HL-60 (cell line): ENCODE results near the gene ROR2.

Experiments
- DNase-seq, 2 experiments: peaks; one replicate each; pipeline ENCODE4 v3.0.0-alpha.2; 2010 to 2020; ENCODE audit warnings: low read depth in 1 of 2, low spot score in 1 of 2
- H3K27ac ChIP-seq: fragments of 250-450 bp; sonication (Bioruptor Pico); replicated peaks from 2 replicates; pipeline ENCODE4 v1.5.1; 2020; ENCODE audit warnings: mild to moderate bottlenecking, moderate library complexity
- H3K27me3 ChIP-seq: fragments of 250-450 bp; sonication (Bioruptor Pico); 2 replicates; pipeline ENCODE4 v1.5.1; 2021; ENCODE audit warnings: mild to moderate bottlenecking, moderate library complexity; ENCODE audit not compliant: insufficient read depth, poor library complexity, severe bottlenecking
- H3K4me3 ChIP-seq: replicated peaks from 2 replicates; pipeline ENCODE4 v1.5.1; 2011; ENCODE audit warnings: mild to moderate bottlenecking, control low read depth, low read length; ENCODE audit not compliant: insufficient read depth
- CTCF ChIP-seq: IDR thresholded peaks from one replicate; pipeline ENCODE4 v1.5.1; 2011; ENCODE audit warnings: low read length, control low read depth, inconsistent platforms; ENCODE audit not compliant: insufficient read depth
- GABPA ChIP-seq: IDR thresholded peaks from 2 replicates; pipeline ENCODE4 v1.6.1; 2012; ENCODE audit warnings: low read depth
- POLR2AphosphoS5 ChIP-seq: IDR thresholded peaks from 2 replicates; pipeline ENCODE4 v1.6.1; 2012; ENCODE audit warnings: low read depth
- REST ChIP-seq: IDR thresholded peaks from 2 replicates; pipeline ENCODE4 v1.6.1; 2012; ENCODE audit warnings: low read depth; ENCODE audit not compliant: insufficient replicate concordance
- SPI1 ChIP-seq: IDR thresholded peaks from 2 replicates; pipeline ENCODE4 v1.6.1; 2012; ENCODE audit warnings: low read depth, mild to moderate bottlenecking, borderline replicate concordance

The ROR2 gene

GRCh38 chr9:91604451-91605179 is 345.4 kb downstream of the ROR2 start:
- Histone ChIP-seq H3K27ac (no peak overlapping the region), H3K4me3 (no peak overlapping the region), H3K27me3 (peaks cover 3% of the 10 kb centered on the region)
- TF ChIP-seq SPI1 (no peak), CTCF (no peak), REST (no peak), POLR2AphosphoS5 (no peak), GABPA (no peak)
- no peak for DNase-seq

GRCh38 chr9:91603932-91604331 is 346.1 kb downstream of the ROR2 start:
- Histone ChIP-seq H3K27me3 (peaks cover 3% of the 10 kb centered on the region), H3K27ac (no peak overlapping the region), H3K4me3 (no peak overlapping the region)
- no peak for DNase-seq
- TF ChIP-seq SPI1 (no peak), POLR2AphosphoS5 (no peak), GABPA (no peak)

GRCh38 chr9:91599564-91599963 is 350.5 kb downstream of the ROR2 start:
- peaks cover 2% of the 10 kb centered on the region for H3K27me3 ChIP-seq
- no peak for DNase-seq
- TF ChIP-seq GABPA (no peak), CTCF (no peak), SPI1 (no peak), REST (no peak), POLR2AphosphoS5 (no peak)
- H3K4me3 ChIP-seq, result no peak overlapping the region
- H3K27ac ChIP-seq, result no peak overlapping the region

DNA sequence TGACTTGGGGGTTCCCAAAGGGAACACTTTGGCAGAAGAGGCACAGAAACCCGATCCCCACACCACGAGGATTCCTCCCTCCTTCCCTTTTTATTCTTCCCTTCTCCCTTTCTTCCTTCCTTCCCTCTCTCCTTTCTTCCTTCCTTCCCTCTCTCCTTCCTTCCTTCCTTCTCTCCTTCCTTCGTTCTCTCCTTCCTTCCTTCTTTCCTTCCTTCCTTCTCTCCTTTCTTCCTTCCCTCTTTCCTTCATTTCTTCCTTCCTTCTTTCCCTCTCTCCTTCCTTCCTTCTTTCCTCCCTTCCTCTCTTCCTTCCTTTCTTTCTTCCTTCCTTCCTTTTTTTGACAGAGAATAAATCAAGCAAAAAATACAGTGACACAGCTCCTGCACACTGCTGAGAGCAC is 358.4 kb downstream of the ROR2 start:
- peaks cover 3% of the 10 kb centered on the region for H3K27me3 ChIP-seq
- TF ChIP-seq CTCF, result no peak
- no peak for TF ChIP-seq REST
- no peak for TF ChIP-seq POLR2AphosphoS5
- TF ChIP-seq SPI1, result no peak
- no peak for TF ChIP-seq GABPA
- H3K27ac ChIP-seq, result no peak overlapping the region
- no peak overlapping the region for H3K4me3 ChIP-seq
- DNase-seq, result no peak
